ENCODE results near the gene ZNF710. TPM values are rescaled to one million over a fixed set of nuclear protein-coding genes. Genes with fewer than 3 reads are reported as not detected.
A peak's percentile ranks its signal among the peaks of the same experiment; 100 is the strongest.

Gene ZNF710
- total RNA-seq, 2 experiments from 2014 or later, result 19.4 to 20.7 TPM

- peaks cover 66% of the 10 kb centered on the region for H3K4me1 Mint-ChIP-seq
- H3K4me3 Mint-ChIP-seq, result no peak overlapping the region
- CTCF ChIA-PET, result no interaction called here
- no peak for DNase-seq
- H3K36me3 Mint-ChIP-seq (ENCODE audit: low read depth), result peaks cover 42% of the 10 kb centered on the region
- H3K27me3 Mint-ChIP-seq, result no peaks in the 10 kb centered on the region
- peaks cover 15% of the 10 kb centered on the region for H3K9me3 Mint-ChIP-seq
- POLR2A ChIA-PET, result interaction anchor here (0.8 kb wide), 1 partner anchor 25 kb away, joined by 3 read pairs; no protein-coding TSS in a partner anchor
- H3K27ac Mint-ChIP-seq, result peak overlapping the region; percentile 36
These were observed 8.3 kb downstream of the ZNF710 start for GRCh38 chr15:90009301-90010022.

DNA sequence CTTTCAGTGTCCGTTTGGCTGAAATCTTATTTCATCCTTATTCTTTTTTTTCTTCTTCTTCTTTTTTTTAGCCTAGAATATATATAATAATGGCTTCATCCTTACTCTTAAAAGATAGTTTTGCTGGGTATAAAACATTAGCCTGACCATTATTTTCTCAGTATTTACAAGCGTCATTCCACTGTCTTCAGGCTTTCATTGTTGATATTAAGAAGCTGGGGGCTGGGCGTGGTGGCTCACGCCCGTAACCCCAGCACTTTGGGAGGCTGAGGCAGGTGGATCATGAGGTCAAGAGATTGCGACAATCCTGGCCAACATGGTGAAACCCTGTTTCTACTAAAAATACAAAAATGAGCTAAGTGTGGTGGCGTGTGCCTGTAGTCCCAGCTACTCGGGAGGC, 10.6 kb downstream of the ZNF710 start:
- POLR2A ChIA-PET, result interaction anchor here (0.8 to 2.9 kb wide), 3 partner anchors 10 to 91 kb away, joined by 3 to 7 read pairs (median 5); partner anchors contain the start of gene IDH2
- no peak for DNase-seq
- Mint-ChIP-seq H3K27me3 (no peaks in the 10 kb centered on the region), H3K36me3 (ENCODE audit: low read depth) (peaks cover 44% of the 10 kb centered on the region), H3K4me1 (peaks cover 53% of the 10 kb centered on the region), H3K27ac (no peak overlapping the region), H3K9me3 (peaks cover 15% of the 10 kb centered on the region), H3K4me3 (no peak overlapping the region)
- CTCF ChIA-PET, result no interaction called here

DNA sequence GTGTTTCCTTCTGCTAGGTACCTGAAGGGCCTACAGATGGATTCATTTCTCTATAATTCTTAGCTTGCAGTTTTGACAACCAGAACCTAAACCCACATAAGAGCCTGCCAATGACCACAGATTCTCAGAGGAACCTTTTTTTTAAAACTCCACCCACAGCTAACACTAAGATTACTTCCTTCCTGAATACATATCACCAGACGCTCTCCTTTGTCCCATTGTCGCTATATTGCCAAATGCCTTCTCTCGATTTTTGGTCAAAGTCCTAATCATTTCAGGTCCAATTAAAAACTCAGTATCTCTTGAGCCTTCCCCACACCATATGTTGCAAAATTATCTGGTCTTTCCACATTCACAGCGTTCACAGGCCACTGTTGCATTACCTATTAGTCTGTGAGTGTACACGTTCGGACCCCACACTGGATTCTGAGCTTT, 12.4 kb downstream of the ZNF710 start:
- no peak for DNase-seq
- POLR2A ChIA-PET, result interaction anchor here (0.6 to 6.8 kb wide), 13 partner anchors 9 to 218 kb away, joined by 3 to 46 read pairs (median 3); partner anchors contain the start of genes AP3S2 and ZNF710
- CTCF ChIA-PET, result interaction anchor here (0.9 to 1.9 kb wide), 5 partner anchors 11 to 123 kb away, joined by 3 to 7 read pairs (median 4); partner anchors contain the start of gene ZNF710
- no peaks in the 10 kb centered on the region for H3K27me3 Mint-ChIP-seq
- peaks cover 52% of the 10 kb centered on the region for H3K4me1 Mint-ChIP-seq
- H3K27ac Mint-ChIP-seq, result peak overlapping the region; percentile 86
- peaks cover 15% of the 10 kb centered on the region for H3K9me3 Mint-ChIP-seq
- peaks cover 52% of the 10 kb centered on the region for H3K36me3 Mint-ChIP-seq (ENCODE audit: low read depth)
- H3K4me3 Mint-ChIP-seq, result peak overlapping the region; percentile 44

DNA sequence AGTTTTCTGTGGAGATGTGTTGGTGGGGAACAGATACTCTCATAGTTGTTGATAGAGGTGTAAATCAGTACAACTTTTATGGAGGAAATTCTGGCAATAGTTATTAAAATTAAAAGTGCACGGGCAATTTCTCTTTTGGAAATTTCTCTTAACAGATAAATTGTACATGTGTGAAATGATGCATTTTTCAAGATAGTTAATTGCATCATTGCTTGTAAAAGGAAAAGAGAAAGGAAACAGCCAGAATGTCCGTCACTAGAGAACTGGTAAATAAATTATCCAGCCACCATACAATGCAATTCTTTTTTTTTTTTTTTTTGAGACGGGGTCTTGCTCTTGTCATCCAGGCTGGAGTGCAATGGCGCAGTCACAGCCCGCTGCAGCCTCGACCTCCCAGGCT, 14.2 kb downstream of the ZNF710 start:
- peaks cover 15% of the 10 kb centered on the region for H3K9me3 Mint-ChIP-seq
- ChIA-PET CTCF (no interaction called here), POLR2A (interaction anchor here (1.1 to 6.8 kb wide), 3 partner anchors 11 to 19 kb away, joined by 3 to 46 read pairs (median 33); partner anchors contain the start of gene ZNF710)
- H3K4me1 Mint-ChIP-seq, result peaks cover 43% of the 10 kb centered on the region
- no peak overlapping the region for H3K4me3 Mint-ChIP-seq
- peaks cover 41% of the 10 kb centered on the region for H3K36me3 Mint-ChIP-seq (ENCODE audit: low read depth)
- no peak for DNase-seq
- no peaks in the 10 kb centered on the region for H3K27me3 Mint-ChIP-seq
- H3K27ac Mint-ChIP-seq, result no peak overlapping the region

GRCh38 chr15:90015749-90016148, 14.6 kb downstream of the ZNF710 start:
- ChIA-PET CTCF (no interaction called here), POLR2A (interaction anchor here (6.8 kb wide), 1 partner anchor 18 kb away, joined by 46 read pairs; no protein-coding TSS in a partner anchor)
- DNase-seq, result no peak
- H3K27ac Mint-ChIP-seq, result no peak overlapping the region
- peaks cover 41% of the 10 kb centered on the region for H3K36me3 Mint-ChIP-seq (ENCODE audit: low read depth)
- H3K4me3 Mint-ChIP-seq, result no peak overlapping the region
- peaks cover 42% of the 10 kb centered on the region for H3K4me1 Mint-ChIP-seq
- H3K9me3 Mint-ChIP-seq, result peaks cover 15% of the 10 kb centered on the region
- no peaks in the 10 kb centered on the region for H3K27me3 Mint-ChIP-seq

DNA sequence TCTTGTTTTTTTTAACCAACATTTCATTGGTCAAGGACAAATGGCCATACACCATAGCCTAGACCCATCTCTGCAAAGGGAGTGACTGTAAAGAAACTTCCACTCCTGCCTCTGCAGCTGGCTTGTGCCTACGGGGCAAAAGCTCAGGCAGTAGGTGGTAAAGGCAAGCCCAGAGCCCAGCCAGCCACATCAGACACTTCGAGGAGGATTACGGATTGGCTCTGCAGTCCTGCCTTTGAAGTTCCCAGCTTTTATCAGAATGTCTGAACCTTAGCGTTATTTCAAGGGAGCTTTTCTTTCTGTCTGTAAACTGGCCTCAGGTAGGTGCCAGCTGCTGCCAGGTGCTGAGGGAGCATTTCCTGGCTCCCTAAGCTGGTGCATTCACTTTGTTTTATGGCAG, 15.6 kb downstream of the ZNF710 start:
- ChIA-PET POLR2A (interaction anchor here (0.7 to 6.8 kb wide), 3 partner anchors 13 to 700 kb away, joined by 3 to 46 read pairs (median 4); partner anchors contain the start of gene BLM), CTCF (interaction anchor here (0.6 to 1.4 kb wide), 2 partner anchors 54 kb away, joined by 3 read pairs; no protein-coding TSS in a partner anchor)

DNA sequence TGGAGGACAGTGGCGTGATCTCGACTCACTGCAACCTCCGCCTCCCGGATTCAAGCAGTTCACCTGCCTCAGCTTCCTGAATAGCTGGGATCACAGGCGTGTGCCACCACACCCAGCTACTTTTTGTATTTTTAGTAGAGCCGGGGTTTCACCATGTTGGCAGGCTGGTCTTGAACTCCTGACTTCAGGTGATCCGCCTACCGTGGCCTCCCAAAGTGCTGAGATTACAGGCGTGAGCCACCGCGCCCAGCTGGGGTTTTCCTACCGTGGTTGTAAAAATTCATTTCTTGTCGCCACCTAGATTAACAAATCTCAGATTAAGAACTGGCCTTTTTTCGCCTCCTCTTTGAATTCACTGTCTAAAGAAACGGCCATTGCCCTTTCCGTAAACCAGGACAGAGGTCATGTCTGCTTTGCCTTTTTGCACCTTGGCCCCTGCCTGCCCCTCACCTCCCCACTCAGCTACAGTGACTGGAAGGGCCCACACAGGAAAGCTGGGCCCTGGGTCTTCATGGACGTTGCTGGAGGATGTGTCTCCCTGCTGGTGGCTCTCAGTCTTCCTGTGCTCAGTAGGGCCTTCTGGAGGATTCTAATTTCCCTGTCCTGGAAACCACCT, 17.2 kb downstream of the ZNF710 start:
- CTCF ChIA-PET, result interaction anchor here (0.6 to 1.0 kb wide), 4 partner anchors 12 to 144 kb away, joined by 3 to 4 read pairs (median 3); no protein-coding TSS in a partner anchor

More for the DNA sequence above, 15.6 kb downstream of the ZNF710 start:
- H3K27me3 Mint-ChIP-seq, result no peaks in the 10 kb centered on the region
- H3K4me3 Mint-ChIP-seq, result no peak overlapping the region
- H3K9me3 Mint-ChIP-seq, result peaks cover 9% of the 10 kb centered on the region
- DNase-seq, result no peak
- H3K4me1 Mint-ChIP-seq, result peaks cover 44% of the 10 kb centered on the region
- no peak overlapping the region for H3K27ac Mint-ChIP-seq
- H3K36me3 Mint-ChIP-seq (ENCODE audit: low read depth), result peaks cover 35% of the 10 kb centered on the region

DNA sequence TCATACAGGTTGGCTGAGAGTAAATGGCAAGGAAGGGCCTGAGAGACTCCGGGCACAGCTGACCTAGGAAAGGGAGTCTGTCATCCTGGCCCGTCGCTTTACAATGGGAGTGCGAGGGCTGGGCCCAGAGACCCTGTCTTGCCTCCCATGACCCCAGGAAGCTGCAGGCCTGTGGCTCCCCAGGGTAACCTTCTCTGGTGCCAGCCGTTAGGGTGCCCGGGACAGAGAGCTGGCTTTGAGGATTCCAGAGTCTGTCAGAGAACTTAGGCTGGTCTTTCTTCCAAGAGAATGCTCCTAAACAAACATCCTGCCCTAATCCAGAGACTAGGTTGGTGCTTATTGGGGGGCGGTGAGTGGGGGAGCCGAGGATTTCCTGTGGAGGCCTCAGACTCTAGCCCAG, 18.5 kb downstream of the ZNF710 start:
- peaks cover 36% of the 10 kb centered on the region for H3K4me1 Mint-ChIP-seq
- H3K27me3 Mint-ChIP-seq, result no peaks in the 10 kb centered on the region
- peaks cover 15% of the 10 kb centered on the region for H3K36me3 Mint-ChIP-seq (ENCODE audit: low read depth)
- no peaks in the 10 kb centered on the region for H3K9me3 Mint-ChIP-seq
- H3K27ac Mint-ChIP-seq, result no peak overlapping the region
- no peak for DNase-seq
- POLR2A ChIA-PET, result interaction anchor here (0.7 kb wide), 1 partner anchor 181 kb away, joined by 3 read pairs; the partner anchor contains the start of gene SEMA4B
- no peak overlapping the region for H3K4me3 Mint-ChIP-seq
- CTCF ChIA-PET, result no interaction called here

More for the DNA sequence above, 17.2 kb downstream of the ZNF710 start:
- POLR2A ChIA-PET, result interaction anchor here (1.2 to 6.8 kb wide), 3 partner anchors 16 to 20 kb away, joined by 3 to 46 read pairs (median 4); partner anchors contain the start of gene ZNF710
- H3K27ac Mint-ChIP-seq, result no peak overlapping the region
- DNase-seq, result no peak
- H3K4me1 Mint-ChIP-seq, result peaks cover 39% of the 10 kb centered on the region
- H3K9me3 Mint-ChIP-seq, result peaks cover 6% of the 10 kb centered on the region
- no peaks in the 10 kb centered on the region for H3K27me3 Mint-ChIP-seq
- H3K4me3 Mint-ChIP-seq, result no peak overlapping the region
- H3K36me3 Mint-ChIP-seq (ENCODE audit: low read depth), result peaks cover 23% of the 10 kb centered on the region

DNA sequence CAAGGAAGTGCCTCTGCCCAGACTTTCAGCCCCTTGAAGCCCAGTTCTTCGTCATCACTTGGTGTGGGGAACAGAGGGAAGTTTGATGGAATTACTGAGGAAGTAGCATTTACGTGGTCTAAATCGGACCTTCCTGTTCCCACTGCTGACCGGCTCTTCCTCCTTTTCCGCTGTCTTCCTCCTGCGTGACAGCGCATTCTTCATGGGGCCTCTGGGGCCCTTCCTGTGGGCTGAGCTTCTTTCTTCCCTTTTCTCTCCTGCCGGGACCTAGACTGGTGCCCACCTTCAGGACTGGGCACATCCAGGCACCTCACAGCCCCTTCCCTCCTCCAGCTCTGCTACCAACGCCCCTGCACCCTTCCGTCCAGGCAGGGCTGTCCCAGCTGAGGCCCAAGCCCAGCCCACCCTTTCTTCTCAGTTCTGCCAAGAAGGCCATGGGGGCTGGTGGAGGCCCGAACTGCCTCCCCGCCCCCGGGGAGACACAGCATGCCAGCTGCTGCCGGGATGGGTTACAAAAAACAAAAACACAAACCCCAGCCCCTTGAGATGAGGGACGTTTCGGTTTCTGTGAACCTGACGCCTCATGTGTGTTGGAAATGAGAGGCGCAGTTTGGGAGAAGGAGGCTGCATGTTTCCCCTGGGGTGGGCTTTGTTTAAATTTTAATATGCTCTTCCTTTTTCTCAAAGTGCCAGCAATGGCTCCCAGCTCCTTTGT, 19.1 kb downstream of the ZNF710 start:
- no peak overlapping the region for H3K27ac Mint-ChIP-seq
- H3K36me3 Mint-ChIP-seq (ENCODE audit: low read depth), result peaks cover 13% of the 10 kb centered on the region
- H3K4me3 Mint-ChIP-seq, result no peak overlapping the region
- no peaks in the 10 kb centered on the region for H3K27me3 Mint-ChIP-seq
- no peak for DNase-seq
- ChIA-PET POLR2A (interaction anchor here (0.7 kb wide), 1 partner anchor 180 kb away, joined by 3 read pairs; the partner anchor contains the start of gene SEMA4B), CTCF (no interaction called here)
- no peaks in the 10 kb centered on the region for H3K9me3 Mint-ChIP-seq
- H3K4me1 Mint-ChIP-seq, result peaks cover 39% of the 10 kb centered on the region

GRCh38 chr15:90020936-90021507, 19.9 kb downstream of the ZNF710 start:
- no peak for DNase-seq
- H3K27ac Mint-ChIP-seq, result no peak overlapping the region
- CTCF ChIA-PET, result no interaction called here
- H3K4me3 Mint-ChIP-seq, result no peak overlapping the region
- no peaks in the 10 kb centered on the region for H3K27me3 Mint-ChIP-seq
- H3K36me3 Mint-ChIP-seq (ENCODE audit: low read depth), result peaks cover 9% of the 10 kb centered on the region
- POLR2A ChIA-PET, result no interaction called here
- peaks cover 34% of the 10 kb centered on the region for H3K4me1 Mint-ChIP-seq
- no peaks in the 10 kb centered on the region for H3K9me3 Mint-ChIP-seq

GRCh38 chr15:90022345-90022744, 21.2 kb downstream of the ZNF710 start:
- H3K4me1 Mint-ChIP-seq, result peaks cover 28% of the 10 kb centered on the region
- no peak overlapping the region for H3K4me3 Mint-ChIP-seq
- DNase-seq, result no peak
- no peaks in the 10 kb centered on the region for H3K9me3 Mint-ChIP-seq
- H3K36me3 Mint-ChIP-seq (ENCODE audit: low read depth), result peaks cover 7% of the 10 kb centered on the region
- no peaks in the 10 kb centered on the region for H3K27me3 Mint-ChIP-seq
- ChIA-PET CTCF (no interaction called here), POLR2A (no interaction called here)
- no peak overlapping the region for H3K27ac Mint-ChIP-seq

All from activated CD4-positive, alpha-beta memory T cell treated with anti-CD3 and anti-CD28 coated beads, Interleukin-2, amount 10 ng/mL, durations not matched to agents 7 days and 5 days (primary cell).